Nephron (organoid): ENCODE measurements around the gene TMEM59L.
A peak's percentile ranks its signal among the peaks of the same experiment; 100 is the strongest.
"Not testable (repeated sequence)": the region's sequence is repeated elsewhere in the genome, so short reads cannot be mapped to it uniquely, and the experiment has no call there.

Experiments used
- H3K27ac Mint-ChIP-seq, 3 experiments: 2 replicates each; pipeline ENCODE4 v1.8.0; 2020; ENCODE audit warnings: mixed read lengths in 3 of 3, mild to moderate bottlenecking in 2 of 3, moderate library complexity in 1 of 3
- H3K27me3 Mint-ChIP-seq: 2 replicates; pipeline ENCODE4 v1.8.0; 2021; ENCODE audit warnings: low read depth, mild to moderate bottlenecking, moderate library complexity, mixed read lengths
- H3K36me3 Mint-ChIP-seq: 2 replicates; pipeline ENCODE4 v1.8.0; 2020; ENCODE audit warnings: low read depth, mixed read lengths
- H3K4me1 Mint-ChIP-seq: 2 replicates; pipeline ENCODE4 v1.8.0; 2020; ENCODE audit warnings: mixed read lengths
- H3K4me3 Mint-ChIP-seq, 3 experiments: 2 replicates each; pipeline ENCODE4 v1.8.0; 2020; ENCODE audit warnings: mild to moderate bottlenecking in 3 of 3, mixed read lengths in 3 of 3, moderate library complexity in 2 of 3
- H3K9me3 Mint-ChIP-seq: 2 replicates; pipeline ENCODE4 v1.8.0; 2020; ENCODE audit warnings: mixed read lengths
- TF ChIP-seq, protein P1 (sequence below), 3 experiments: fragments of 200-600 bp; sonication (generic); IDR thresholded peaks; one replicate each; pipeline ENCODE4 v1.5.0; 2021; ENCODE audit warnings: antibody characterized with exemption in 3 of 3; ENCODE audit not compliant: unreplicated experiment in 3 of 3

The TMEM59L gene

DNA sequence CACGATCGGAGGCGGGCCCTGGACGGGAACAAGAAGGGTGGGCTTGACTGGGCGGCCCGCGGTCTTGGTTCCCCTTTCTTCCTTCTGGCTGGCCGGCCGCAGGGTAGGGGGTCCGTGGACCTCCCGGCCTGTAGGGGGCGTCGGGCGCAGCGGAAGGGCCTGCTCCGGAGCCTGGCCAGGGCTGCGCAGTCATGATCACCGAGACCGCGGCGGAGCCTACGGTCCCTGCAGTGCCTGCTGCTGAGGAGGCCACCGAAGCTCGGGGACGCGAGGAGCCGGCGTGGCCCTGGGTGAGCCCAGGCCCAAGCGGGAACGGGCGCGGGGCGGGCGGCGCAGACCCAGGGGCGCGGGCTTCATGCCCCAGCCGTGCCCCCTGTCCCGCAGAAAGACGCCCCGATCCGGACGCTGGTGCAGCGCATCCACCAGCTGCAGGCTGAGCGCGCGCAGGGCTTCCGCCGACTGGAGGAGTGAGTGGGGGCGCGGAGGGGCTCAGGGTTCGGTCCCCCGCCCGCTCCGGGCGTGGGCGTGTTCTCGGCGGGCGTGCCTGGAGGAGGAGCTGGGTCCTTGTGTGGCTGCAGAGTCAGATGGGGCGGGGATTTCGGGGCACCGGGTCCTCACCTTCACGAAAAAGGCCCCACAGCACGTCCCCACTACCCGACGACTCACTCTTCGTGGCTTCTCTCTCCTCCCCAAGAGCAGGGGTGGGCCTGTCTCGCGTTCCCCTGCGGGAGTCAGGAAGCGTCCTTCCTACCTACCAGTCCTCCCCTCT is 23.9 kb upstream of the TMEM59L start, which contains the start of gene REX1BD:
REX1BD (plus strand) TSS at position 188 of the 769 bp plus-strand sequence; CDS start at position 192, 4 bp downstream.
- Mint-ChIP-seq H3K27me3 (peaks cover 18% of the 10 kb centered on the region), H3K36me3 (no peaks in the 10 kb centered on the region), H3K4me1 (peaks cover 24% of the 10 kb centered on the region), H3K9me3 (no peaks in the 10 kb centered on the region), H3K4me3 (peak within 1 kb of the TSS; percentile 87 to 91 (median 90)), H3K27ac (peak within 1 kb of the TSS; percentile 83 to 96 (median 95))
- TF ChIP-seq, protein P1, sequence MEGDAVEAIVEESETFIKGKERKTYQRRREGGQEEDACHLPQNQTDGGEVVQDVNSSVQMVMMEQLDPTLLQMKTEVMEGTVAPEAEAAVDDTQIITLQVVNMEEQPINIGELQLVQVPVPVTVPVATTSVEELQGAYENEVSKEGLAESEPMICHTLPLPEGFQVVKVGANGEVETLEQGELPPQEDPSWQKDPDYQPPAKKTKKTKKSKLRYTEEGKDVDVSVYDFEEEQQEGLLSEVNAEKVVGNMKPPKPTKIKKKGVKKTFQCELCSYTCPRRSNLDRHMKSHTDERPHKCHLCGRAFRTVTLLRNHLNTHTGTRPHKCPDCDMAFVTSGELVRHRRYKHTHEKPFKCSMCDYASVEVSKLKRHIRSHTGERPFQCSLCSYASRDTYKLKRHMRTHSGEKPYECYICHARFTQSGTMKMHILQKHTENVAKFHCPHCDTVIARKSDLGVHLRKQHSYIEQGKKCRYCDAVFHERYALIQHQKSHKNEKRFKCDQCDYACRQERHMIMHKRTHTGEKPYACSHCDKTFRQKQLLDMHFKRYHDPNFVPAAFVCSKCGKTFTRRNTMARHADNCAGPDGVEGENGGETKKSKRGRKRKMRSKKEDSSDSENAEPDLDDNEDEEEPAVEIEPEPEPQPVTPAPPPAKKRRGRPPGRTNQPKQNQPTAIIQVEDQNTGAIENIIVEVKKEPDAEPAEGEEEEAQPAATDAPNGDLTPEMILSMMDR (IDR thresholded peaks at IDR 0.05; ENCODE audit: unreplicated experiment in 3 of 3), result peak; percentile 87 to 97 (median 88)

- peaks cover 26% of the 10 kb centered on the region for H3K4me1 Mint-ChIP-seq
- TF ChIP-seq, protein P1 (IDR thresholded peaks at IDR 0.05; ENCODE audit: unreplicated experiment in 3 of 3), result no peak
- H3K4me3 Mint-ChIP-seq, result peak overlapping the region; percentile 87 to 91 (median 90)
- H3K27me3 Mint-ChIP-seq, result peaks cover 19% of the 10 kb centered on the region
- H3K36me3 Mint-ChIP-seq, result no peaks in the 10 kb centered on the region
- H3K27ac Mint-ChIP-seq, result peak overlapping the region; percentile 83 to 95 (median 94)
- no peaks in the 10 kb centered on the region for H3K9me3 Mint-ChIP-seq
Measured at GRCh38 chr19:18589380-18590272, 23.0 kb upstream of the TMEM59L start.

DNA sequence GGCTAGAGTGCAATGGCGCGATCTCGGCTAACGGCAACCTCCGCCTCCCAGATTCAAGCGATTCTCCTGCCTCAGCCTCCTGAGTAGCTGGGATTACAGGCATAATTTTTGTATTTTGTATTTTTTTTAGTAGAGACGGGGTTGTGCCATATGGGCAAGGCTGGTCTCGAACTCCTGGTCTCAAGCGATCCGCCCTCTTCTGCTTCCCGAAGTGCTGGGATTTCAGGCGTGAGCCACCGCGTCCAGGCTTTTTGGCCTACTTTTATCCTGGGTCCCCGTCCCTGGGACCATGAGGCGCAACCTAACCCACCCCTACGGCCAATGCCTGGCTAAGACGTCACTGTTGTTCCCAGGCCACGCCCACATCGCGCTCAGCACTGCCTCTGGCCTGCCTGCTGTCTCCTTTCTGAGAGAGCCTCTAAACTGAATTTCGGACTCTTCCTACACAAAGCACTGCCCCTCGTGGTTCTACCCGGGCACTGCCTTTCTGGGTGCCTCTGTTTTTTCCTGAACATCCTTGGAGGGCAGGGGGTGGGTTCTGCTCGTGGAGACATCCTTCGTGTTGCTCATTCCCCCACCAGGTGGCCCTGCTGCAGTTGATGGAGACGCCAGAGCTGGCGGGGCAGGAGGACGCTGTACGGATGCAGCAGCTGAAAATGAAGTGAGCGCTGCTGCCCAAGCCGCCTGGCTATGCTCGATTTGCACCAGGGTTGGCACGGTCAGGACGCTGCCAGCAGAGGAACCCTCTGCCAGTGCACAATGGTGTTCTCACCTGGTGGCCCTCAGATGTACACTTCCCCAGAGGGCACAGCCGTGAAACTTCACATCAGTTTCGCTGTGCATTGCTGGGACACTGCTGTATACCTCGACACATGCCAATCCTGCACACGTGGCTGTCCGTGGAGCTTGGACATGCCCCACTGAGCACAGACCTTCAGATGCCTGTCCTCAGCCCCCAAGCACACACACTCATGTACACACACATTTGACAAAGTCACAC is 22.1 kb upstream of the TMEM59L start:
- peak overlapping the region; percentile 83 to 95 (median 94) for H3K27ac Mint-ChIP-seq
- peaks cover 16% of the 10 kb centered on the region for H3K27me3 Mint-ChIP-seq
- TF ChIP-seq, protein P1 (IDR thresholded peaks at IDR 0.05; ENCODE audit: unreplicated experiment in 3 of 3), result peak; percentile 59 to 82 (median 74)
- no peaks in the 10 kb centered on the region for H3K9me3 Mint-ChIP-seq
- no peaks in the 10 kb centered on the region for H3K36me3 Mint-ChIP-seq
- H3K4me3 Mint-ChIP-seq, result peak overlapping the region; percentile 87 to 91 (median 90)
- peaks cover 33% of the 10 kb centered on the region for H3K4me1 Mint-ChIP-seq

GRCh38 chr19:18591735-18592385 is 20.8 kb upstream of the TMEM59L start:
- Mint-ChIP-seq H3K36me3 (no peaks in the 10 kb centered on the region), H3K4me1 (peaks cover 35% of the 10 kb centered on the region), H3K27me3 (peaks cover 28% of the 10 kb centered on the region), H3K9me3 (no peaks in the 10 kb centered on the region), H3K27ac (no peak overlapping the region), H3K4me3 (peak overlapping the region; percentile 47 to 61 (median 53))
- TF ChIP-seq, protein P1 (IDR thresholded peaks at IDR 0.05; ENCODE audit: unreplicated experiment in 3 of 3), result no peak

- Mint-ChIP-seq H3K4me3 (peak overlapping the region; percentile 4 to 36 (median 32)), H3K27me3 (peaks cover 31% of the 10 kb centered on the region), H3K4me1 (peaks cover 35% of the 10 kb centered on the region)
- not testable (repeated sequence) for H3K9me3 Mint-ChIP-seq, H3K27ac Mint-ChIP-seq, H3K36me3 Mint-ChIP-seq
Measured at GRCh38 chr19:18592732-18593131, 19.9 kb upstream of the TMEM59L start.
